ENCODE measurements around the gene STK33. TPM values are rescaled to one million over a fixed set of nuclear protein-coding genes. Genes with fewer than 3 reads are reported as not detected.

Gene STK33
- total RNA-seq, 1 experiment from 2014 or later = 5.8 TPM

GRCh38 chr11:8574798-8575197, 19.2 kb downstream of the STK33 start:
- Histone ChIP-seq H3K27ac (no peak overlapping the region), H3K4me3 (no peak overlapping the region), H3K9me2 (ENCODE audit: insufficient read depth) (no peaks in the 10 kb centered on the region), H3K27me3 (ENCODE audit: insufficient read depth, low read depth) (no peaks in the 10 kb centered on the region), H3K4me1 (replicated peaks; ENCODE audit: insufficient read depth) (no peaks in the 10 kb centered on the region), H3K36me3 (ENCODE audit: low read depth) (no peaks in the 10 kb centered on the region), H3K4me2 (no peak overlapping the region), H3K9me3 (ENCODE audit: insufficient read depth, low read depth) (no peaks in the 10 kb centered on the region), H4K20me1 (ENCODE audit: insufficient read depth) (no peaks in the 10 kb centered on the region), H3K79me2 (ENCODE audit: low read depth) (no peaks in the 10 kb centered on the region), H3F3A (ENCODE audit: insufficient read depth, low read depth) (no peaks in the 10 kb centered on the region), H2AFZ (no peak overlapping the region)
- no peak for DNase-seq
- intact Hi-C loops (cut with micrococcal nuclease; ENCODE audit: unreplicated experiment) = no loop called here
- BruUV-seq (replicated peaks) = no TSS peak
- TF ChIP-seq EZH2 (IDR thresholded peaks at IDR 0.05; ENCODE audit: low read depth) (no peak), CTCF (conservative IDR thresholded peaks at IDR 0.05) (no peak)
- ChIA-PET POLR2A (ENCODE audit: unreplicated experiment) (interaction anchor here (0.6 kb wide), 1 partner anchor 580 kb away, joined by 3 read pairs; no protein-coding TSS in a partner anchor), CTCF (no interaction called here)

- no peaks in the 10 kb centered on the region for H3K27me3 ChIP-seq (ENCODE audit: insufficient read depth, low read depth)
- DNase-seq = no peak
- no TSS peak for BruUV-seq (replicated peaks)
- H3K79me2 ChIP-seq (ENCODE audit: low read depth) = no peaks in the 10 kb centered on the region
- no peak overlapping the region for H3K27ac ChIP-seq
- no peaks in the 10 kb centered on the region for H3K9me2 ChIP-seq (ENCODE audit: insufficient read depth)
- ChIA-PET CTCF (no interaction called here), POLR2A (ENCODE audit: unreplicated experiment) (no interaction called here)
- TF ChIP-seq EZH2 (IDR thresholded peaks at IDR 0.05; ENCODE audit: low read depth) = no peak
- TF ChIP-seq CTCF (conservative IDR thresholded peaks at IDR 0.05) = no peak
- no peak overlapping the region for H3K4me3 ChIP-seq
- no peaks in the 10 kb centered on the region for H3K4me1 ChIP-seq (replicated peaks; ENCODE audit: insufficient read depth)
- H3K4me2 ChIP-seq = no peak overlapping the region
- no peaks in the 10 kb centered on the region for H3F3A ChIP-seq (ENCODE audit: insufficient read depth, low read depth)
- no peaks in the 10 kb centered on the region for H4K20me1 ChIP-seq (ENCODE audit: insufficient read depth)
- intact Hi-C loops (cut with micrococcal nuclease; ENCODE audit: unreplicated experiment) = no loop called here
- H3K36me3 ChIP-seq (ENCODE audit: low read depth) = no peaks in the 10 kb centered on the region
- no peaks in the 10 kb centered on the region for H3K9me3 ChIP-seq (ENCODE audit: insufficient read depth, low read depth)
- no peak overlapping the region for H2AFZ ChIP-seq
Observed at GRCh38 chr11:8573777-8574176, 20.3 kb downstream of the STK33 start.

GRCh38 chr11:8567602-8568198, 26.3 kb downstream of the STK33 start:
- CTCF ChIA-PET = interaction anchor here (0.6 to 1.3 kb wide), 4 partner anchors 232 to 561 kb away, joined by 3 to 4 read pairs (median 4); no protein-coding TSS in a partner anchor
- H3F3A ChIP-seq (ENCODE audit: insufficient read depth, low read depth) = 0 out of 2 replicates have a peak, but pooled peaks cover 3% of the 10 kb centered on the region
- no peaks in the 10 kb centered on the region for H3K36me3 ChIP-seq (ENCODE audit: low read depth)
- H3K9me3 ChIP-seq (ENCODE audit: insufficient read depth, low read depth) = no peaks in the 10 kb centered on the region
- no peak overlapping the region for H3K27ac ChIP-seq
- no peak overlapping the region for H2AFZ ChIP-seq
- no peak for DNase-seq
- peaks cover 9% of the 10 kb centered on the region for H3K4me1 ChIP-seq (replicated peaks; ENCODE audit: insufficient read depth)
- H3K79me2 ChIP-seq (ENCODE audit: low read depth) = no peaks in the 10 kb centered on the region
- H3K4me3 ChIP-seq = no peak overlapping the region
- no TSS peak for BruUV-seq (replicated peaks)
- no peaks in the 10 kb centered on the region for H3K27me3 ChIP-seq (ENCODE audit: insufficient read depth, low read depth)
- intact Hi-C loops (cut with micrococcal nuclease; ENCODE audit: unreplicated experiment) = loop anchor here (2.0 to 10.0 kb wide), 3 partner anchors 185 to 563 kb away; no protein-coding TSS in a partner anchor
- H3K9me2 ChIP-seq (ENCODE audit: insufficient read depth) = no peaks in the 10 kb centered on the region
- TF ChIP-seq EZH2 (IDR thresholded peaks at IDR 0.05; ENCODE audit: low read depth) (no peak), CTCF (conservative IDR thresholded peaks at IDR 0.05) (no peak)
- H4K20me1 ChIP-seq (ENCODE audit: insufficient read depth) = no peaks in the 10 kb centered on the region
- H3K4me2 ChIP-seq = no peak overlapping the region
- POLR2A ChIA-PET (ENCODE audit: unreplicated experiment) = no interaction called here
